Neutrophil (primary cell): Measurements from ENCODE around the gene PTPRN2.

Source experiments
- H3K27ac ChIP-seq: fragments of 200-600 bp; sonication (generic); 2 replicates; pipeline ENCODE4 v1.5.1; 2016; ENCODE audit warnings: mild to moderate bottlenecking, moderate library complexity
- H3K27me3 ChIP-seq: fragments of 200-600 bp; sonication (generic); 2 replicates; pipeline ENCODE4 v1.6.0; 2016; ENCODE audit warnings: mild to moderate bottlenecking
- H3K36me3 ChIP-seq: fragments of 200-600 bp; sonication (generic); 2 replicates; pipeline ENCODE4 v1.5.1; 2017
- H3K4me1 ChIP-seq, 2 experiments: fragments of 200-600 bp in 1 of 2; sonication (generic) in 1 of 2; 1 replicate in 1 of 2; 2 replicates in 1 of 2; pipeline versions ENCODE4 v1.5.1 to v1.6.1; 2013 to 2016; ENCODE audit warnings: low read depth in 1 of 2, low read length in 1 of 2, mild to moderate bottlenecking in 1 of 2, moderate library complexity in 1 of 2; ENCODE audit not compliant: control insufficient read depth in 1 of 2, insufficient read depth in 1 of 2
- H3K4me3 ChIP-seq, 2 experiments: fragments of 200-600 bp in 1 of 2; sonication (generic) in 1 of 2; 1 replicate in 1 of 2; 2 replicates in 1 of 2; pipeline ENCODE4 v1.5.1; 2013 to 2016; ENCODE audit warnings: low read depth in 1 of 2, low read length in 1 of 2, mild to moderate bottlenecking in 1 of 2, moderate library complexity in 1 of 2
- H3K9me3 ChIP-seq: fragments of 200-600 bp; sonication (generic); 2 replicates; pipeline ENCODE4 v1.5.1; 2016
- TF ChIP-seq, protein P1 (sequence below): fragments of 200-600 bp; sonication (generic); IDR thresholded peaks from 2 replicates; pipeline ENCODE4 v1.5.1; 2016; ENCODE audit warnings: antibody characterized with exemption

The PTPRN2 gene

DNA sequence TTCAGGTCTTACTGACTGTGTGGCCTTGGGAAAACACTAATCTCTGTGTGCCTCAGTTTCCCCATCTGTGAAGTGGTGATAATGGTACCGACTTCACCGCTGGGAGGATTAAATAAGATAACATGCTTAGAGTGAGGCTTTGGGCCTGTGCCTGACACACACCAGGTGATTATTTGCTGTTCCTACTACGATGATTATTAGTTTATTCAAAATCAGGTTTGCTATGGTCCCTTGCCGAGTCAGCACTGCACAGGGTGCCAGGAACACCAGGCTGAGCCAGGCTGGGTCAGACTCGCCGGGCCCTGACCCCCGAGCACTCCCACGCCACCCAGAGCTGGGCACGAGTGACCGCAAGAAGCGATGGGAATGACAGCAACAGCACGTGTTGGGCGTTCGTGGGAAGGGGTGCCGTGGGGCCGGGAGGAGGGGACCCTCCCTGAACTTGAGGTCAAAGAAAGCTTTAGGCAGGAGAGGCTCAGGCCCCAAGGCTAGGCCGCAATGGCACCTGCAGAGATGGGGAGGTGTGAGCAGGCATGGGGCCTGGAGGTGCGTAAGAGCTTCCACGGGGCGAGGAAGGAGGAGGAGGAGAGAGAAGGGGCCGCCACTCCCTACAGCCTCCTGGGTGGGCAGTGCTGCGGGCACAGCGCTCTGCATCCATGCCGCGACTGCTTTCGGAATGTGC is 925.4 kb downstream of the PTPRN2 start:
- no peak overlapping the region for H3K4me3 ChIP-seq
- H3K36me3 ChIP-seq = no peaks in the 10 kb centered on the region
- no peaks in the 10 kb centered on the region for H3K4me1 ChIP-seq
- no peak overlapping the region for H3K27ac ChIP-seq
- H3K9me3 ChIP-seq = no peaks in the 10 kb centered on the region
- TF ChIP-seq, protein P1, sequence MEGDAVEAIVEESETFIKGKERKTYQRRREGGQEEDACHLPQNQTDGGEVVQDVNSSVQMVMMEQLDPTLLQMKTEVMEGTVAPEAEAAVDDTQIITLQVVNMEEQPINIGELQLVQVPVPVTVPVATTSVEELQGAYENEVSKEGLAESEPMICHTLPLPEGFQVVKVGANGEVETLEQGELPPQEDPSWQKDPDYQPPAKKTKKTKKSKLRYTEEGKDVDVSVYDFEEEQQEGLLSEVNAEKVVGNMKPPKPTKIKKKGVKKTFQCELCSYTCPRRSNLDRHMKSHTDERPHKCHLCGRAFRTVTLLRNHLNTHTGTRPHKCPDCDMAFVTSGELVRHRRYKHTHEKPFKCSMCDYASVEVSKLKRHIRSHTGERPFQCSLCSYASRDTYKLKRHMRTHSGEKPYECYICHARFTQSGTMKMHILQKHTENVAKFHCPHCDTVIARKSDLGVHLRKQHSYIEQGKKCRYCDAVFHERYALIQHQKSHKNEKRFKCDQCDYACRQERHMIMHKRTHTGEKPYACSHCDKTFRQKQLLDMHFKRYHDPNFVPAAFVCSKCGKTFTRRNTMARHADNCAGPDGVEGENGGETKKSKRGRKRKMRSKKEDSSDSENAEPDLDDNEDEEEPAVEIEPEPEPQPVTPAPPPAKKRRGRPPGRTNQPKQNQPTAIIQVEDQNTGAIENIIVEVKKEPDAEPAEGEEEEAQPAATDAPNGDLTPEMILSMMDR = no peak
- H3K27me3 ChIP-seq = no peaks in the 10 kb centered on the region

DNA sequence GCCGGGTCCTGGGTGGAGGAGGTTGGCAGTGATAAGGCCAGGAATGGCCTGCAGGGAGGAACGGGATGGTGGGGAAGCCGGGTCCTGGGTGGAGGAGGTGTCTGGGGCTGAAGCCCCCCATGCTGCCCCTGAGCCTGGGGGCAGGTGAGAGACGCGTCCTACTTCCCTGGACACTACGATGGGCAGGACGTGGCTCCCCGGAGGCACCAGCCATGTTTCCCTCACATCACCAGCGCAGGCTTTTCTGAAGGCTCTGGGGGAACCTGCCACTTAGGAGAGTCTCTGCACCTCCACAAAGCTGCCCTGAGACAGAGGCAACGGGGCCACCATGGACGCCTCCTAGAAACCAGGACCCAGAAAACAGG is 926.0 kb downstream of the PTPRN2 start:
- no peaks in the 10 kb centered on the region for H3K27me3 ChIP-seq
- no peak overlapping the region for H3K27ac ChIP-seq
- TF ChIP-seq, protein P1 = no peak
- H3K4me3 ChIP-seq = no peak overlapping the region
- no peaks in the 10 kb centered on the region for H3K36me3 ChIP-seq
- no peaks in the 10 kb centered on the region for H3K4me1 ChIP-seq
- H3K9me3 ChIP-seq = no peaks in the 10 kb centered on the region

DNA sequence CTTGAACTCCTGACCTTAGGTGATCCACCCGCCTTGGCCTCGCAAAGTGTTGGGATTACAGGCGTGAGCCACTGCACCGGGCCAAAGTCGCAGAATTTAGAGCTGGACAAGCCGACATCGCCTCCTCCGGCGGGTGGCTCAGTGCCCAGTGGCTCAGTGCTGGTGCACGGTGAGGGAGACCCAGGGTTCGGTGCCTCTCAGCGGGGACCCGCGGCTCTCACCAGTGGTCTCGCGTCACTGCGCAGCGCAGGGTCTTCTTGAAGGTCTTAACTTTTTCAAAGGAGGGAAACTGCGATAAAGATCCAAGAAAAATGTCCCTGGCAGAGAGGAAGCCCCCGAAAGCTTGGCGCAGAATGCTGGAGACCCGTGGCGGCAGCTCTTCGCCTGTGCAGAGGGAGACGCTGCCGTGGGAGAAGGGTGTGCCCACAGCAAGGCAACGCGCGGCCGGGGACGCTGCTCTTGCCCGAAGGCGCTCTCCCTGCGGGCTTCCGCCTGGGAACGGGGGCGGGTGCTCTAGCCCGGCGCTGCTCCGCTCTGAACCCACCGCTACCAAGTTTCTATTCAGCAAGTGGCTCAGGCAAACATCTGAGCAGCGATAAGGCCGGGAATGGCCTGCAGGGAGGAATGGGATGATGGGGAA is 926.5 kb downstream of the PTPRN2 start:
- Histone ChIP-seq H3K4me3 (no peak overlapping the region), H3K9me3 (no peaks in the 10 kb centered on the region), H3K4me1 (no peaks in the 10 kb centered on the region), H3K27ac (no peak overlapping the region), H3K36me3 (no peaks in the 10 kb centered on the region), H3K27me3 (no peaks in the 10 kb centered on the region)
- TF ChIP-seq, protein P1 = no peak

DNA sequence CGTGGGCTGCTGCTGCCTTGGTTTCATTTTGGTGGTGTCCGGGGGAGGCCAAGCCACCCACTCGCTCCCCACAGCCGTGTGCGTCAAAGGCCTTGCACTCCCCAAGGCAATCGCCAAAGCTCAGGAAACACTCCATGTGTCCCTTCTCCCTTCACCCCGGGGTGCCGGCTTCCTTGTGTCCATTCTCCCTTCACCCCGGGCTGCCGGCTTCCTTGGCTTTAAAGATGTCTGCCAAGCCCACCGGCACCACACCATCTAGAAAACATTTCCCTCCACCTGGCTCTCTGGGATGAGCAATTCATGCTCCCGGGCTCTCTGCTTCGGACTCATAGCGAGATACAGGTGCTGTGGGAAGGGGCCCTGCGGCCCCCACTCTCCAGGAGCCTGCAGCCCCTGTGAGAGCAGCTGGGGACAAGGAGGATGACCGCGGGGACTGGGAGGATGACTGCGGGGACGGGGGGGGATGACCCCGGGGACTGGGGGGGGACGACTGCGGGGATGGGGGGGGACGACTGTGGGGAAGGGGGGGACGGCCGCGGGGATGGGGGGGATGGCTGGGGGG is 928.7 kb downstream of the PTPRN2 start:
- no peaks in the 10 kb centered on the region for H3K4me1 ChIP-seq
- no peak overlapping the region for H3K27ac ChIP-seq
- H3K36me3 ChIP-seq = no peaks in the 10 kb centered on the region
- H3K27me3 ChIP-seq = no peaks in the 10 kb centered on the region
- no peaks in the 10 kb centered on the region for H3K9me3 ChIP-seq
- TF ChIP-seq, protein P1 = no peak
- no peak overlapping the region for H3K4me3 ChIP-seq

DNA sequence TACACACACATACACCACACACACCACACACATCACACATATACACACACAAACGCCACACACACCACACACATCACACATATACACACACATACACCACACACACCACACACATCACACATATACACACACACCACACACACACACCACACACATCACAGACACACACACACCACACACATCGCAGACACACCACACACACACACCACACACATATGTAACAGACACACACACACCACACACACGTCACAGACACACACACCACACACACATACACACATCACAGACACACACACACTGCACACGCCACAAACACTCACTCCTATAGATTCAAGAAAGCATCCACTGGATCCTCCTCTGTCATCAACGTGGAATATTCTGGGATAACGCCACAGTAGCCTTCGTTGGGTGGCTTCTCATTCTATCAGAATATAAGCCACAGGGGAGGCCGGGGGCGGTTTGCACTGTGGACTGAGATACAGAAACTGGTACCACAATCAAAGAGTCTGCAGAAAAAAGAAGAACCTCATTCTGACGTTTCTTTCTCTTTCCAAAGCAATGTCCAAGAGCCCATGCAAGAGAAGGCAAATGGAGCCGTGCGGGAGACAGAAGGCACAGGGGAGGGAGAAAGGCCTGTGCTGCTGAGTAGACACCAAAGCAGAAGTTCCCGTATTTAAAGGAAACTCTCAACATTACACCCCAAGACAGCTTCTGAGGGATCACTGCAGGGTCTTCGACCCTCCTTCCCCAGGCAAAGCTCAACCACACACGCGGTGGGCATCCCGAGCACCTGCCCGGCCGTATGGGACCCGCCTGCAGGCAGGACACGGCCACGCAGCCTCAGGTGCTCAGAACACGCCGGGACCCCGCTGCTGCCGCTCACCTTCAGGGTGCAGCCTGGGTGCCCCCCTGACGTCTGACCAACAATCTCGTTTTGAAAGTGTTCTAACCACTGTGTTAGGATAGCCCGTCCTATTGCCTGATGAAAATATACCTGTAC is 929.6 kb downstream of the PTPRN2 start:
- TF ChIP-seq, protein P1 = no peak
- Histone ChIP-seq H3K4me1 (no peaks in the 10 kb centered on the region), H3K27ac (no peak overlapping the region), H3K9me3 (no peaks in the 10 kb centered on the region), H3K27me3 (no peaks in the 10 kb centered on the region), H3K36me3 (no peaks in the 10 kb centered on the region), H3K4me3 (no peak overlapping the region)
